HepG2 (cell line): ENCODE measurements around the gene CASKIN2. TPM values are rescaled to one million over a fixed set of nuclear protein-coding genes. Genes with fewer than 3 reads are reported as not detected.

Experiments used
- ARNT2 ChIP-seq: sonication (generic); formaldehyde crosslinking; IDR thresholded peaks from 2 replicates; pipeline ENCODE4 v1.8.0; 2022; ENCODE audit warnings: mild to moderate bottlenecking, low read depth, missing genetic modification reagents, moderate library complexity
- ATF1 ChIP-seq: IDR thresholded peaks from 2 replicates; pipeline ENCODE4 v1.6.1; 2016; ENCODE audit warnings: mild to moderate bottlenecking, control low read depth
- FOXK1 ChIP-seq: sonication (generic); formaldehyde crosslinking; IDR thresholded peaks from 2 replicates; pipeline ENCODE4 v1.4.0; 2020; ENCODE audit warnings: low read depth, missing genetic modification reagents, borderline replicate concordance
- GZF1 ChIP-seq: sonication (generic); formaldehyde crosslinking; IDR thresholded peaks from 2 replicates; pipeline ENCODE4 v1.5.1; 2020; ENCODE audit warnings: mild to moderate bottlenecking, missing genetic modification reagents
- HMG20A ChIP-seq: IDR thresholded peaks from 2 replicates; pipeline ENCODE4 v1.6.1; 2016; ENCODE audit warnings: borderline replicate concordance
- NCOA2 ChIP-seq: sonication (generic); formaldehyde crosslinking; IDR thresholded peaks from 2 replicates; pipeline ENCODE4 v1.8.0; 2022; ENCODE audit warnings: inconsistent platforms
- NFE2 ChIP-seq: sonication (generic); formaldehyde crosslinking; IDR thresholded peaks from 2 replicates; pipeline ENCODE4 v1.4.0; 2020; ENCODE audit warnings: missing genetic modification reagents
- NFE2L1 ChIP-seq: sonication (generic); formaldehyde crosslinking; IDR thresholded peaks from 2 replicates; pipeline ENCODE4 v1.4.0; 2020; ENCODE audit warnings: missing genetic modification reagents, mild to moderate bottlenecking, borderline replicate concordance
- NFE2L2 ChIP-seq: fragments of 150-350 bp; IDR thresholded peaks from 2 replicates; pipeline ENCODE4 v1.6.1; 2014; ENCODE audit warnings: low read length
- NFKBIZ ChIP-seq: IDR thresholded peaks from 2 replicates; pipeline ENCODE4 v1.6.1; 2018; ENCODE audit warnings: missing genetic modification reagents, missing compliant biosample characterization
- RFX1 ChIP-seq: fragments of 450-650 bp; IDR thresholded peaks from 2 replicates; pipeline ENCODE4 v1.6.1; 2017
- RFXAP ChIP-seq: sonication (generic); formaldehyde crosslinking; IDR thresholded peaks from 2 replicates; pipeline ENCODE4 v1.4.0; 2020; ENCODE audit warnings: missing genetic modification reagents, borderline replicate concordance
- SMYD3 ChIP-seq: sonication (generic); formaldehyde crosslinking; IDR thresholded peaks from 2 replicates; pipeline ENCODE4 v1.8.1; 2023; ENCODE audit warnings: mild to moderate bottlenecking, missing genetic modification reagents
- ZKSCAN8 ChIP-seq: IDR thresholded peaks from 2 replicates; pipeline ENCODE4 v1.6.1; 2016; ENCODE audit warnings: borderline replicate concordance, missing genetic modification reagents, missing compliant biosample characterization
- ZNF101 ChIP-seq: sonication (generic); formaldehyde crosslinking; IDR thresholded peaks from 2 replicates; pipeline ENCODE4 v1.4.0; 2020; ENCODE audit warnings: mild to moderate bottlenecking, low read depth, missing genetic modification reagents, borderline replicate concordance
- ZNF235 ChIP-seq: sonication (generic); formaldehyde crosslinking; IDR thresholded peaks from 2 replicates; pipeline ENCODE4 v1.8.1; 2023; ENCODE audit warnings: mild to moderate bottlenecking, missing genetic modification reagents, borderline replicate concordance
- ZNF558 ChIP-seq: sonication (generic); formaldehyde crosslinking; IDR thresholded peaks from 2 replicates; pipeline ENCODE4 v1.9.0; 2022; ENCODE audit warnings: mild to moderate bottlenecking, missing genetic modification reagents, borderline replicate concordance
- ZNF562 ChIP-seq: sonication (generic); formaldehyde crosslinking; IDR thresholded peaks from 2 replicates; pipeline ENCODE4 v1.8.0; 2022; ENCODE audit warnings: missing genetic modification reagents, borderline replicate concordance
- ZNF629 ChIP-seq: sonication (generic); formaldehyde crosslinking; conservative IDR thresholded peaks from 2 replicates; pipeline ENCODE4 v1.5.0; 2020; ENCODE audit warnings: missing genetic modification reagents
- ZNF879 ChIP-seq: sonication (generic); formaldehyde crosslinking; IDR thresholded peaks from 2 replicates; pipeline ENCODE4 v1.8.1; 2023; ENCODE audit warnings: missing genetic modification reagents
- polyA plus RNA-seq, 8 experiments: library from polyadenylated mRNA; depleted of rRNA in 3 of 8; stranded (reverse) in 7 of 8; unstranded in 1 of 8; fragments of >200 nt; fragmentation: Illumina TruSeq in 4 of 8; extraction: Trizol in 4 of 8; gene quantifications; 2 replicates each; pipeline versions ENCODE4 v1.2.1 to v1.2.3, GENCODE V29; 2011 to 2016; ENCODE audit warnings: low read depth in 4 of 8, missing spikeins in 1 of 8, mixed read lengths in 1 of 8; ENCODE audit not compliant: insufficient read depth in 1 of 8
- total RNA-seq, 5 experiments: library from RNA; depleted of rRNA; stranded (reverse); fragments of >200 nt; fragmentation: Illumina TruSeq; extraction: Trizol; gene quantifications; 2 replicates each; pipeline ENCODE4 v1.2.3, GENCODE V29; 2016; ENCODE audit warnings: low read depth in 1 of 5
- TF ChIP-seq, protein P1 (sequence below): sonication (generic); formaldehyde crosslinking; IDR thresholded peaks from 2 replicates; pipeline ENCODE4 v1.4.0; 2020; ENCODE audit warnings: missing genetic modification reagents, low read depth, mild to moderate bottlenecking, borderline replicate concordance
- TF ChIP-seq, protein P2 (sequence below): sonication (generic); formaldehyde crosslinking; IDR thresholded peaks from 2 replicates; pipeline ENCODE4 v1.4.0; 2020; ENCODE audit warnings: low read depth, mild to moderate bottlenecking, missing genetic modification reagents
- TF ChIP-seq, protein P3 (sequence below): sonication (generic); formaldehyde crosslinking; IDR thresholded peaks from 2 replicates; pipeline ENCODE4 v1.9.0; 2021; ENCODE audit warnings: missing genetic modification reagents, borderline replicate concordance
- TF ChIP-seq, protein P4 (sequence below): sonication (generic); formaldehyde crosslinking; IDR thresholded peaks from 2 replicates; pipeline ENCODE4 v1.4.0; 2020; ENCODE audit warnings: mild to moderate bottlenecking, missing genetic modification reagents

Gene CASKIN2
- total and polyA plus RNA-seq, 2 of the 13 experiments (the other 11 are each of a cell fraction or from before 2014, with no cell fraction given): 5.2 to 7.8 TPM

DNA sequence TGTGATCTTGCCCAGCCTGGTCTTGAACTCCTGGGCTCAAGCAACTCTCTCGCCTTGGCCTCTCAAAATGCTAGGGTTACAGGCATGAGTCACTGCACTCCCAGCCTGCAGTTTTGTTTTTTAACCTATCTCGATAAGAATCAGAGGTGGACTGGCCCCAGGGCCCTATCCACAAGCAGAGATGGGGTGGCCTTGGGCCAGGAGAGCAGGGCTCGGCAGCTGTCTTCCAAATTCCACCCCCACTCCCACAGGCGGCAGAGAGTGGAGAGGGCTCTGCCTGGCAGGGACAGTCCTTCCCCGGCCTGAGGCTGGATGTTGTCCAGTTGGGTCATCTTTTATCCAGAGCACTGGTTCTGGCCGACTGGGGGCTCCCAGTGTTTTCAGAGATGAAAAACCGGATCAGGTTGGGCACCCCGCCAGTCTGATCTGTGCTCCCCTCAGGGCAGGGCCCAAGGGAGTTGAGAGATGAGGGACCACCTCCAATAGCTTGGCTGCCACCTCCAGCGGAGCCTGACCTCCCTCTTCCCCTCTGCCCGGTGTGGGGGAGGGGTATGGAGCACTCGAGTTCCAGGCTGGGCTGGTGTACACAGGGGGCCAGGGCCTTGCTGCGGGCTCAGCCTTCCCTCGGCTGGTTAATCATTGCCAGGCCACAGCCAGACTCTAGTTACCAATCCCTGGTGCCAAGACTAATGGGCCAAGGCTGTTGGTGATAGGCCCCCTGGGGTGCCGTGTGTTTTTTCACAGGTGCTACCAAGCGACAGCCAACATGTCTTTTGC, 41.9 kb upstream of the CASKIN2 start (continued):
- TF ChIP-seq ZNF558 (CRISPR knock-in tag) (no peak), NCOA2 (peak; percentile 85), ZKSCAN8 (CRISPR knock-in tag) (peak; percentile 94; the same call in 1 of the 2 replicates), RFX1 (no peak; the same call in 1 of the 2 replicates), NFKBIZ (CRISPR knock-in tag) (peak; percentile 39; the same call in 1 of the 2 replicates), ATF1 (CRISPR knock-in tag) (no peak), ARNT2 (CRISPR knock-in tag) (peak; percentile 92), SMYD3 (peak; percentile 99), GZF1 (CRISPR knock-in tag) (no peak), ZNF879 (CRISPR knock-in tag) (no peak), RFXAP (CRISPR knock-in tag) (peak; percentile 88), FOXK1 (CRISPR knock-in tag) (peak; percentile 94), ZNF101 (CRISPR knock-in tag) (no peak; the same call in 1 of the 2 replicates), NFE2L2 (no peak), ZNF629 (CRISPR knock-in tag) (peak; percentile 94), NFE2 (no peak), ZNF235 (0 out of 2 replicates have a peak, but pooled peaks have one; percentile 59), HMG20A (peak; percentile 46; the same call in 1 of the 2 replicates), NFE2L1 (CRISPR knock-in tag) (no peak), ZNF562 (CRISPR knock-in tag) (no peak)
- TF ChIP-seq, protein P1, sequence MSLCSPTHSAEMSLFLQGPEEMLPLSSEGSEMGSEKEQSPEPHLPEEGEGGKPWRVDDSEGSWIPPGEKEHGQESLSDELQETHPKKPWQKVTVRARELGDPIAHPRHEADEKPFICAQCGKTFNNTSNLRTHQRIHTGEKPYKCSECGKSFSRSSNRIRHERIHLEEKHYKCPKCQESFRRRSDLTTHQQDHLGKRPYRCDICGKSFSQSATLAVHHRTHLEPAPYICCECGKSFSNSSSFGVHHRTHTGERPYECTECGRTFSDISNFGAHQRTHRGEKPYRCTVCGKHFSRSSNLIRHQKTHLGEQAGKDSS (CRISPR knock-in tag): peak; percentile 94
- TF ChIP-seq, protein P2, sequence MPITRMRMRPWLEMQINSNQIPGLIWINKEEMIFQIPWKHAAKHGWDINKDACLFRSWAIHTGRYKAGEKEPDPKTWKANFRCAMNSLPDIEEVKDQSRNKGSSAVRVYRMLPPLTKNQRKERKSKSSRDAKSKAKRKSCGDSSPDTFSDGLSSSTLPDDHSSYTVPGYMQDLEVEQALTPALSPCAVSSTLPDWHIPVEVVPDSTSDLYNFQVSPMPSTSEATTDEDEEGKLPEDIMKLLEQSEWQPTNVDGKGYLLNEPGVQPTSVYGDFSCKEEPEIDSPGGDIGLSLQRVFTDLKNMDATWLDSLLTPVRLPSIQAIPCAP: no peak; the same call in 1 of the 2 replicates
- TF ChIP-seq, protein P3, sequence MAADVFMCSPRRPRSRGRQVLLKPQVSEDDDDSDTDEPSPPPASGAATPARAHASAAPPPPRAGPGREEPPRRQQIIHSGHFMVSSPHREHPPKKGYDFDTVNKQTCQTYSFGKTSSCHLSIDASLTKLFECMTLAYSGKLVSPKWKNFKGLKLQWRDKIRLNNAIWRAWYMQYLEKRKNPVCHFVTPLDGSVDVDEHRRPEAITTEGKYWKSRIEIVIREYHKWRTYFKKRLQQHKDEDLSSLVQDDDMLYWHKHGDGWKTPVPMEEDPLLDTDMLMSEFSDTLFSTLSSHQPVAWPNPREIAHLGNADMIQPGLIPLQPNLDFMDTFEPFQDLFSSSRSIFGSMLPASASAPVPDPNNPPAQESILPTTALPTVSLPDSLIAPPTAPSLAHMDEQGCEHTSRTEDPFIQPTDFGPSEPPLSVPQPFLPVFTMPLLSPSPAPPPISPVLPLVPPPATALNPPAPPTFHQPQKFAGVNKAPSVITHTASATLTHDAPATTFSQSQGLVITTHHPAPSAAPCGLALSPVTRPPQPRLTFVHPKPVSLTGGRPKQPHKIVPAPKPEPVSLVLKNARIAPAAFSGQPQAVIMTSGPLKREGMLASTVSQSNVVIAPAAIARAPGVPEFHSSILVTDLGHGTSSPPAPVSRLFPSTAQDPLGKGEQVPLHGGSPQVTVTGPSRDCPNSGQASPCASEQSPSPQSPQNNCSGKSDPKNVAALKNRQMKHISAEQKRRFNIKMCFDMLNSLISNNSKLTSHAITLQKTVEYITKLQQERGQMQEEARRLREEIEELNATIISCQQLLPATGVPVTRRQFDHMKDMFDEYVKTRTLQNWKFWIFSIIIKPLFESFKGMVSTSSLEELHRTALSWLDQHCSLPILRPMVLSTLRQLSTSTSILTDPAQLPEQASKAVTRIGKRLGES: no peak
- TF ChIP-seq, protein P4, sequence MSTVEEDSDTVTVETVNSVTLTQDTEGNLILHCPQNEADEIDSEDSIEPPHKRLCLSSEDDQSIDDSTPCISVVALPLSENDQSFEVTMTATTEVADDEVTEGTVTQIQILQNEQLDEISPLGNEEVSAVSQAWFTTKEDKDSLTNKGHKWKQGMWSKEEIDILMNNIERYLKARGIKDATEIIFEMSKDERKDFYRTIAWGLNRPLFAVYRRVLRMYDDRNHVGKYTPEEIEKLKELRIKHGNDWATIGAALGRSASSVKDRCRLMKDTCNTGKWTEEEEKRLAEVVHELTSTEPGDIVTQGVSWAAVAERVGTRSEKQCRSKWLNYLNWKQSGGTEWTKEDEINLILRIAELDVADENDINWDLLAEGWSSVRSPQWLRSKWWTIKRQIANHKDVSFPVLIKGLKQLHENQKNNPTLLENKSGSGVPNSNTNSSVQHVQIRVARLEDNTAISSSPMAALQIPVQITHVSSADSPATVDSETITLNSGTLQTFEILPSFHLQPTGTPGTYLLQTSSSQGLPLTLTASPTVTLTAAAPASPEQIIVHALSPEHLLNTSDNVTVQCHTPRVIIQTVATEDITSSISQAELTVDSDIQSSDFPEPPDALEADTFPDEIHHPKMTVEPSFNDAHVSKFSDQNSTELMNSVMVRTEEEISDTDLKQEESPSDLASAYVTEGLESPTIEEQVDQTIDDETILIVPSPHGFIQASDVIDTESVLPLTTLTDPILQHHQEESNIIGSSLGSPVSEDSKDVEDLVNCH: no peak; the same call in 1 of the 2 replicates
